Measurements from ENCODE around the gene SHROOM1. TPM values are rescaled to one million over a fixed set of nuclear protein-coding genes. Genes with fewer than 3 reads are reported as not detected.
"Not testable (repeated sequence)": the region's sequence is repeated elsewhere in the genome, so short reads cannot be mapped to it uniquely, and the experiment has no call there.

SHROOM1 gene
- total RNA-seq, 1 donor from 2014 or later, result 10.6 TPM

DNA sequence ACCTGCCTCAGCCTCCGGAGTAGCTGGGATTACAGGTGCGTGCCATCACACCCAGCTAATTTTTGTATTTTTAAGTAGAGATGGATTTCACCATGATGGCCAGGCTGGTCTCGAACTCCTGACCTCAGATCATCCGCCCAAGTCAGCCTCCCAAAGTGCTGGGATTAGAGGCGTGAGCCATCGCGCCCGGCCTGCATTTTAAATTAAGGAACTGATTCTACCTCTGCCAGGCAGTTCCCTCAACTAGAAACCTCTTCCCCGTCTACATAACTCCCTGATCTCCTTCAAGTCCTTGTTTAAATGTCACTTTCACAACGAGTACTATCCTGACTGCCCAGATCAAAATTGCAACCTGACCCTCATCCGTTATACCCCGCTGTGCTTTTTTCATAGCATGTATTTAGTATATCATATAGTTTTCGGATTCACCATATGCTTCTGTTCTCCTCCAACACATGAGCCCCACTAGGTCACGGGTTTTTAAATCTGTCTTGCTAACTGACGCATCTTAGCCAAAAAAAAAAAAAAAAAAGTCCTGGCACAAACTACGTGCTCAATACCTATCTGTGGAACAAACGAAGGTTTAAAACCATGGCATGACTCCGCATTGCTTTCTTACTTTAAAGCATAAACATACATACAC lies 18.2 kb downstream of the SHROOM1 start:
- no peak for DNase-seq (ENCODE audit: low spot score)

GRCh38 chr5:132810605-132811004 lies 19.8 kb downstream of the SHROOM1 start:
- DNase-seq (ENCODE audit: low spot score), result no peak

DNA sequence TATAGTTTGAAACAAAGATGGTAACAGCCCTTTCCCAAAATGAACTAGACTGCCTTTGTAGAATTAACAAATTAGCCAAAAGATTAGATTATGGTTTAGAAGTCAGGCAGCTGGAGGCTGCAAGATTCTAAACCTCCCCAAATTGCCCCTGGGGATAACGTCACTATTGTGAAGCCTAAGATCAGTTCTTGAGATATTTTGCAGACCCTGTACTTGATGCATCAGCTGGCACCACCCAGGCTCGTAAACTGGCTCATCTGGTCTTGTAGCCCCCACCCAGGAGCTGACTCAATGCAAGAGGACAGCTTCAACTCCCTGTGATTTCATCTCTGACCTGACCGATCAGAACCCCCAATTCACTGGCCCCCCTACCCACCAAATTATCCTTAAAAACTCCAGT lies 21.6 kb downstream of the SHROOM1 start:
- DNase-seq (ENCODE audit: low spot score), result peak; percentile 60

- no peak for DNase-seq (ENCODE audit: low spot score)
Observed at GRCh38 chr5:132808448-132808847, 22.0 kb downstream of the SHROOM1 start.

DNA sequence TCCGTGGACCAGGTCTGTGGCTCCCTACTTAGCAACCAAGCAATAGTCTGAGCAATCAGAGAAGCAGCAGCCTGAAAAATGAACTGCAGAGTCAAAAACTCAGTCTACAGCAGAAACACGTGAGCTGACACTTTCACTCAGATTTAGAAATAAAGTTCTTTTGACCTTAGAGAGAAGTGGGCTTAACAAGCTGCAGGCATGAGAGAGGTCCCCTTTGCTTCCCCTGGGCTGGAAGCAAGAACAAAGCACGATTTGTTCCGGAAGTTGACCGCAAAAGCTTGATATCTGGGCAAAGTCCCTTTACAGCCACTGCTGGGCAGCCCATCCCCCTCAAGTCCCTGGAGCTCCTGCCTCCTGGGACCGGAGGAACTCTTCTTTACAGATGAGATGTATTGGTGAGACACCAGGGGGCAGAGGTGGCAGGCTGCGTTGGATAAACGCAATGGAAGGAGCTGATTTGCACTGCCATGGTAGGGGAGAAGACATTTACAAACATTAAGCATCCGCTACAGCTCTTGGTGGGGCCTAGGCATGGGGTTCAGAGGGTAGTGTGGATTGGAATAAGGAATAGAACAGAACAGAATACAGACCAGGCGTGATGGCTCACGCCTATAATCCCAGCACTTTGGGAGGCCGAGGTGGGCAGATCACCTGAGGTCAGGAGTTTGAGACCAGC lies 23.1 kb downstream of the SHROOM1 start:
- DNase-seq (ENCODE audit: low spot score), result peak; percentile 81

DNA sequence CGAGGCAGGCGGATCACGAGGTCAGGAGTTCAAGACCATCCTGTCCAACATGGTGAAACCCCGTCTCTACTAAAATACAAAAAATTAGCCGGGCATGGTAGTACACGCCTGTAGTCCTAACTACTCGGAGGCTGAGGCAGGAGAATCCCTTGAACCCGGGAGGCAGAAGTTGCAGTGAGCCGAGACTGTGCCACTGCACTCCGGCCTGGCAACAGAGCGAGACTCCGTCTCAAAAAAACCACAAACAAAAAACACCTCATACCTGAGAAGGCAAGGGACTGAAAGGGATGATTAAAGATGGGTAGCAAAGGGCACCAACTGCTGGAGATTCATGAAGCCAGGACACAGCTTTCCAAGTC lies 23.7 kb downstream of the SHROOM1 start:
- peak; percentile 64 for DNase-seq (ENCODE audit: low spot score)

DNA sequence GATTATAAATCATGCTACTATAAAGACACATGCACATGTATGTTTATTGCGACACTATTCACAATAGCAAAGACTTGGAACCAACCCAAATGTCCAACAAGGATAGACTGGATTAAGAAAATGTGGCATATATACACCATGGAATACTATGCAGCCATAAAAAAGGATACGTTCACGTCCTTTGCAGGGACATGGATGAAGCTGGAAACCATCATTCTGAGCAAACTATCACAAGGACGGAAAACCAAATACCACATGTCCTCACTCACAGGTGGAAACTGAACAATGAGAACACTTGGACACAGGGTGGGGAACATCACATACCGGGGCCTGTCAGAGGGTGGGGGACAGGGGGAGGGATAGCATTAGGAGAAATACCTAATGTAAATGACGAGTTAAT lies 24.6 kb downstream of the SHROOM1 start:
- DNase-seq (ENCODE audit: low spot score), result not testable (repeated sequence)

DNA sequence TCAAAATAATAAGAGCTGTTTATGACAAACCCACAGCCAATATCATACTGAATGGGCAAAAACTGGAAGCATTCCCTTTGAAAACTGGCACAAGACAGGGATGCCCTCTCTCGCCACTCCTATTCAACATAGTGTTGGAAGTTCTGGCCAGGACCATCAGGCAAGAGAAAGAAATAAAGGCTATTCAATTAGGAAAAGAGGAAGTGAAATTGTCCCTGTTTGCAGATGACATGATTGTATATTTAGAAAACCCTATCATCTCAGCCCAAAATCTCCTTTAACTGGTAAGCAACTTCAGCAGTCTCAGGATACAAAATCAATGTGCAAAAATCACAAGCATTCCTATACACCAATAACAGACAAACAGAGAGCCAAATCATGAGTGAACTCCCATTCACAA lies 26.2 kb downstream of the SHROOM1 start:
- DNase-seq (ENCODE audit: low spot score), result not testable (repeated sequence)

GRCh38 chr5:132802685-132803066 lies 27.8 kb downstream of the SHROOM1 start:
- not testable (repeated sequence) for DNase-seq (ENCODE audit: low spot score)

- DNase-seq (ENCODE audit: low spot score), result no peak
Observed at GRCh38 chr5:132802044-132802684, 28.3 kb downstream of the SHROOM1 start.

DNA sequence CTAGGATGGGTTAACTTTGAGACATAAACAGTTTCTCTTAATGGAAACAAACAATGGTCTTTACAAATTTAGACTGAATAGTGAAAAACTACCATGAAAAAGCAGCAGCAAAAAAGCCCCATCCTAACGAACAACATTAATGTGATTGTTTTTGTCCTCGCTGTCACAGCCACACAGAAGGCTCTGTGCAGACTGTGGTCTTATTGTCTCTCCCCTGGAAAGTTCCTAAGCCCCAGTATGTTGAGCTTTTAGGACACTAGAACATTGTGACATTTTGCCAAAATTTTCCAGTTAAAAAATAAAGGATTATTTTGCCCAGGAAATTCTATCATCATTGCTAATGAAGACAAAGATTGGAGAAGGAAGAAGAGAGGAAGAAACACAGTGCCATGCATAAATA lies 29.9 kb downstream of the SHROOM1 start:
- no peak for DNase-seq (ENCODE audit: low spot score)

- no peak for DNase-seq (ENCODE audit: low spot score)
Observed at GRCh38 chr5:132799392-132799791, 31.1 kb downstream of the SHROOM1 start.

- DNase-seq (ENCODE audit: low spot score), result peak; percentile 39
Observed at GRCh38 chr5:132797651-132798050, 32.8 kb downstream of the SHROOM1 start.

- no peak for DNase-seq (ENCODE audit: low spot score)
Observed at GRCh38 chr5:132791026-132791425, 39.4 kb downstream of the SHROOM1 start.

DNA sequence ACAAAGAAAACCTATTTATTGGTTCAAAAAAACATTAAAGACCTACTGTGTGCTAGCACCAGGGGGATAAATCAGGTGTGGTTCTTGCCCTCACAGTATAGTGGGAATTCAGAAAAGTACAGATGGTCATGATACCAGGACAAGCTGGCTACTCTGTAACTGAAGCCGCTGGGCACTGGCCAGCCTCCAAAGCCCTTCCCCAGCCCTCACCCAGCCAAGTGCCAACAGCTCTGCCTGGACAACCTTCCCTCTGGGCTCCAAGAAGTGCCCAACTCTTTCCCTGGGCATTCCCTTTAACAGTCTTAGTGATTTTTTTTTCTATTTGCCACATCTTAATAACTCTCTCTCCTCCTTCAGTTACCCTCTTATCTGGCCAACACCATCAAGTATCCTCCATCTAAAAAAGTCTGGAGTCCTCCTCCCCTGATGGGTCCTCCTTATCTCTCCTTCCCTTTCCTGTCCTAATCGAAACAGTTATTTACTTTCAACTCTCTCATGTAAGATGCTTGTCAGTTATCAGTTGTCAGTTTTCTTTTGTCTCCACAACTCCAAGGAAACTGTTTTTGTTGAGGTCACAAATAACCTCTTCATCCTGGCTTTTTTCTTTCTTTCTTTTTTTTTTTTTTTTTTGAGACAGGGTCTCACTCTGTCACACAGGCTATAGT lies 40.1 kb downstream of the SHROOM1 start:
- DNase-seq (ENCODE audit: low spot score), result no peak

- no peak for DNase-seq (ENCODE audit: low spot score)
Observed at GRCh38 chr5:132788990-132789886, 41.2 kb downstream of the SHROOM1 start.

GRCh38 chr5:132788508-132788907 lies 41.9 kb downstream of the SHROOM1 start:
- no peak for DNase-seq (ENCODE audit: low spot score)

- DNase-seq (ENCODE audit: low spot score), result no peak
Observed at GRCh38 chr5:132787076-132787475, 43.4 kb downstream of the SHROOM1 start.

GRCh38 chr5:132785864-132786263 lies 44.6 kb downstream of the SHROOM1 start:
- DNase-seq (ENCODE audit: low spot score), result peak; percentile 55

- peak; percentile 4 for DNase-seq (ENCODE audit: low spot score)
Observed at GRCh38 chr5:132785365-132785764, 45.1 kb downstream of the SHROOM1 start.

GRCh38 chr5:132782101-132782500 lies 48.3 kb downstream of the SHROOM1 start:
- peak; percentile 51 for DNase-seq (ENCODE audit: low spot score)
